GM19397 (cell line): ENCODE data around the gene GFER.
"Not testable (repeated sequence)": the region's sequence is repeated elsewhere in the genome, so short reads cannot be mapped to it uniquely, and the experiment has no call there.

ENCODE experiments used
- ATAC-seq: cut with Tn5 transposase; IDR thresholded peaks from one replicate; pipeline ENCODE4 v1.9.1; 2021; ENCODE audit warnings: mild to moderate bottlenecking, moderate library complexity; ENCODE audit not compliant: unreplicated experiment

GFER gene

DNA sequence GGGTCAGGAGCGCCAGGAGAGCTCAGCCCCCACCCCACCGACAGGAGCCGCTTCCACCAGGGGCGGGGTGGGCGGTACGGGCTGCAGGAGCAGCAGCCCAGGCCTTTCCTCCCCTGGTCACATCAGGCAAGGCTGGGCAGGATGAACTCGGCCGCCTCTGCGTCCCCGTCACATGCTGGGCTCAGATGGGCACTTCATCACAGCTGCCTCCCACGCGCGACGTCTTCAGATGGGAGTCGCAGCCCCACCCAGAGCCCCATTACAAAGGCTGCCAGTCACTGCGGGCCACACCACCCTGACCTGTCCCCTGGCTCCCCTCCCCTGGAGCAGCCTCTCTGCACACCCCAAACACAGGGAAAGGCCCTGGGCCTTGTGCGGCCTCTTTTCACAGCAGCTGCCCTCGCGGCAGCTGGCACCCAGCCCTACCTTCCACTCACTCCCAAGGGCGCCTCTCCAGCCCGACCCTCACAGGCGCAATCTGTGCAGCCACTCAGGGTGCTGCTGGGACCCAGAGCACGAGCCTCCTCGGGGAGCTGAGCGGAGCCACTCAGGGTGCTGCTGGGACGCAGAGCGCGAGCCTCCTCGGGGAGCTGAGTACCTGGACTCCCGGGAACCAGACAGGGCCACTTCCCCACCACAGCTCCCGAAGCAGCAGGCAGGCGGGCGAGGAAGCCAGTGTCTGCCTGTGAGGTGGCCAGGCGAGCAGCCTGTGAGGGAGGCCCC lies 21.0 kb downstream of the GFER start:
- no peak for ATAC-seq

DNA sequence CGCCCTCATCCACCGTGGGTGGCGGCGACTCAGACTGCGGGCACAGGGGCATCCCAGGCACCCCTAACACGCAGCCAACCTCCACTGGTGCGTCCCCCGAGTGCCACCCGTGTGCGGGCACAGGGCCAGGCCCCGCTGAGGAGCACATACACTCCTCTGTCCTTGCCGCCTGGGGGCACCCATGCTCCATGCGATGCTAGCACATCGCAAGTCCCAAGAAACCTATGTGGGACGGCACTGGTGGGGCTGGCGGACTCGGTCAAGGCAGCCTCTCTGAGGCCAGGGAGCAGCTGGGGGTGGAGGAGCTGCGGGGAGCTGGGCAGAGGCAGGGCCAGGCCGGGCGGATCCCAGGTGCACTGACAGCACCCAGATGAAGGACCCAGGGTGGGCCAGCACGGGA lies 21.7 kb downstream of the GFER start:
- ATAC-seq = no peak

DNA sequence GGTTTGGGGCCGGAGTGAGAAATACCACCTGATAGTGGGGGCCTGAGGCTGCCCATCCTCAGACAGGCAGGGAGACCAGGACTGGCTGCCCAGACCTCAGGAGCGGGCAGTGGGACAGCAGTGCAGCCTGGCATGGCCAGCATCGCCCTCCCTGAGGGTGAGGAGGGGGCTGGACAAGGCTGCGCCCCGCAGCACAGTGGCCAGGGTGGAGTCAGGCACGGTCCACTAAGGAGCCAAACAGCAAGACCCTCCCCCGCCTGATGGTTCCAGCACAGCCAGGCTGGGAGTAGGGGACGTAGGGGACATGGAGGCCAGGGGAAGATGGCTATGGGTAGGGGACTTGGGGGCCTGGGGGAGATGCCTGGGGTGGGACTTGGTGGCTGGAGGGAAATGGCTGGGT lies 22.3 kb downstream of the GFER start:
- ATAC-seq = no peak

DNA sequence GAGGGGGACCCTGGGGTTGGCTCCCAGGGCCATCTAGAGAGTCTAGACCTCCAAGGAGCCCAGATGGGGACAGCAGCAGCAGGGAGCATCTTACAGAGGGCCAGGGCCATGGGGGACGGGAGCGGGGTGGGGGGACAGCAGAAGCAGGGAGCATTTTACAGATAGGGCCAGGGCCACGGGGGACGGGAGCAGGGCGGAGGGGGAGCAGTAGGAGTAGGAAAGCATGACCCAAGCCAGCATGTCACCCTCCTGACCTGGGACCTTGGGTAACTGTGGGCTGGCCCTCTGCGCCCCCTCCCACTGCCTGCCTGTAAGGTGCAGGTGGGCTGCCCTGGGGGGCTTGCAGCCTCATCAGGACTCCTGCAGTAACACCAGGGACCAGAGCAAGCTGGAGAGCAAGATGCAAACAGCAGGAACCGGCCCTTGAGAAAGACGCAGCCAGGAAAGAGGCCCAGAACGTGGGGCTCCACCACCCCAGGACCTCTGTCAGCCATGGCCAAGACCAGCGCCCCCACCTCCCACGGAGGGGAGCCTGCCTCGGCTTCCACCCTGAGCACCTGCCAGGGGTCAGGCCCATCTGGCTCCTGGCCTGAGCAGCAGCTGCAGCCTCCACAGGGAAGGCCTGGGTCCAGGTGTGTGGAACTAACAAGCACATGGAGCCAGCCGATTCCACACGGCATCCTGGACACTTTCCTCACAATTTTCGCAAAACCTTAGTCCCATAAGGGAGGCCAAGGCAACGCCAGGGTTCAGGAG lies 23.3 kb downstream of the GFER start:
- ATAC-seq = no peak

DNA sequence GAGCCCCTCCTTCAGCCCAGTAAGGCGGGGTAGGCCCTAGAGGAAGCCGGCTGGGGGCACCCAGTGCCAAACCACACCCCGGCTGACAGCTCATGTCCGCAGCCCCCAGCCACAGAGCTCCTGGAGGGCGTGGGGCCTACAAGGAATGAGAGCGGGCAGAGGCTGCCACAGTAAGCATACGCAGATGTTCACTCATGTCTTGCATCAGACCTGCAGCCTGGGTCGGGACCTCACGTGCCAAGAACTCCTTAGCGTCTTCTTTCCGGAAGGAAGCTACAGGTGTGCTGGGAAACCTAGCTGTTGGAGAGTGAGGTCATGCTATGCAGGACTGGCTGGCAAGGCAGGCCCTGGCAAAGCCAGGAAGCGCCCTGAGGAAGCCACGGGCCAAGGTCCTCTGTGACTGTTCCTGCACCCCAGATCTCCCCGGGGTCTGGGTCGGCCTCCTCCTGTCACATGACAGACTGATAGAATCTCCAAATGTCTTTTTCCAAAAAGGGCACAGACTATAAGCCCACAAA lies 24.1 kb downstream of the GFER start:
- ATAC-seq = no peak

DNA sequence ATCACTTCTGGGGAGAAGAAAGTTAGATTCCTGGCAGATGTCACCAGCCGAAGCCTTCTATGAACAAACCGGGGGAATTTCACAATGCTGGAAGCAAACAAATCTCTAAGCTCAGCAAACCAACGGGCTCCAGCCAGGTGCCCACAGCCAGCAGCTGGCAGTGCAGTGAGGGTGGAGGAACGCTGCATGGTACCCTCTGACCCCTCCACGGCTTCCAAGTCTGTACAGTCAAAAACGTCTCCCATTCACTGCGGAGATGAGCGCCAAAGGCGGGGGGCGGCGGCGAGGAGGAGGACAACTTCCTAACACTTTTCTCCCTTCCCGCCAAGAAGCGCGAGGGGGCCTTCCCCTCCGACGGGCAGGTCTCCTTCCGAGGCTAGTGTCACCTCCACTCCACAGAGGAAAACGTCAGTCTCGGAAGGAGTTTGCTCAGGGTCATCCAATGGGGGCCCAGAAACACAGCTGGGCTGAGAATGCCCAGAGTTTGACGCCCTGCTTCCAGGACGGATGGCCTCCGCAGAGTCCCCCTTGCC lies 24.7 kb downstream of the GFER start:
- no peak for ATAC-seq

DNA sequence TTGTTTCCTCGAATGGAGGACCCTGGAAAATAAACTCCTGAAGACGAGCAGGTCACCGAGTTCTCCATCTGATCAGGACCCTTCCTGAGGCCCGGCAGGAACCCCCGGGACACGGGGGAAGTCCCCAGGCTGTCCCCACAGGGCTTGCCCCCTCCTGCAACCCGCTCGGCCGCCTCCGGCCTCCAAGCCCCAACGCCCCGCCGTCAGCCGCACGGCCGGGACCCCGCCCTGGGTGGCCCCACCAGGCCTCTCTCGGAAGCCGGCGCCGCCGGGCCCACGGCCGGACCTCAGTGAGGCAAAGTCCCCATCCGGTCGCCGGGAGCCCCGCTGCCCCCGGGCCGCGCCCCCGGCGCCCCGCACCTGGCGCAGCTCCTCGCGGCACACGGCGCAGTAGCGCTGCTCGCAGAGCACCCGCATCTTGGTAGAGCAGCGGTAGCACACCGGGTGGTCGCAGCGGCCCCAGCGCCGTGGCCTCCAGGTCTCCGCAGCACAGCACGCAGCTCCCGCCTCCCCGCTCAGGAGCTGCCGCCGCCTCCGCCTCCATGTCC lies 25.2 kb downstream of the GFER start:
- ATAC-seq = no peak

DNA sequence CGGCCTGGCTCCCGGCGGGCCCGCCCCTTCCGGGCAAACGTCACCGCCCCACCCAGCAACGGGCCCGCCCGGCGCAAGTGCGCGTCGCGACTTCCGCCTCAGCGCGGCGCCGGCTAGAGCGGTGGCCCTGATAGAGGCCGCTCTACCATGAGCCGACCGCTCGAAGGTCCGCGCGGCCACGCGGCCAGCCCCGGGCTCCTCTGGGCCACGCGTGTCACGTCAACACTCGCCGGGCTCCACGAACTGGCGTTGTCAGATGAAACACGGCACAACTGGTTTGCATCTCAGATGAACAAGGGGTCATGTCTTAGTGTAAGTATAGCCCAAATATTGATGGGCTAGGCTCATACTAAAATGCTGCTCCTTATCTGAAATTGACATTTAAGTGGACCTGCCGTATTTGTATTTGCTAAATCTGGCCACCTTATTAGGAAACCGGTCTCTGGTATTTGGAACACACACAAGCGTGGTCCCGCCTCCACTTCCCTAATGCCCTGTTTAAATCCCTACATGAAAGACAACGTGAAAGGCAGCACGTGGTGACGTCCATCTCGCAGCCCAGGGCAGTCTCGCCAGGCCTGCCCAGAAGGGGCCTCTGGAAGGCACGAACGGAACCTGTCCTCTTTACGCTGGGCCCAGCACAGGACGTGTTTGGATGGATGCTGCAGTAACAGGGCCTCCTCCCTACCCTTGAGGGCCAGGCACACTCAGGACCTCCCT lies 26.0 kb downstream of the GFER start, which contains the start of gene ZNF598:
ZNF598 (minus strand) TSS at position 31 of the 720 bp plus-strand sequence.
- ATAC-seq = peak; percentile 86

DNA sequence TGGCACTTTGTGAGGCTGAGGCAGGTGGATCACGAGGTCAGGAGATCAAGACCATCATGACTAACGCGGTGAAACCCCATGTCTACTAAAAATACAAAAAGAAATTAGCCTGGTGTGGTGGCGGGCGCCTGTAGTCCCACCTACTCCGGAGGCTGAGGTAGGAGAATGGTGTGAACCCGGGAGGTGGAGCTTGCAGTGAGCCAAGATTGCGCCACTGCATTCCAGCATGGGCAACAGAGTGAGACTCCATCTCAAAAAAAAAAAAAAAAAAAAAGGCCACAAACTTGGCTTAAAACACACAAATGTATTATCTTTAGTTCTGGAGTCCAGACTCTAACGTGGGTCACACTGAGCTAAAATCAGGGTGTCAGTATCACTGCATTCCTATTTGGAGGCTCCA lies 27.7 kb downstream of the GFER start:
- ATAC-seq = not testable (repeated sequence)

DNA sequence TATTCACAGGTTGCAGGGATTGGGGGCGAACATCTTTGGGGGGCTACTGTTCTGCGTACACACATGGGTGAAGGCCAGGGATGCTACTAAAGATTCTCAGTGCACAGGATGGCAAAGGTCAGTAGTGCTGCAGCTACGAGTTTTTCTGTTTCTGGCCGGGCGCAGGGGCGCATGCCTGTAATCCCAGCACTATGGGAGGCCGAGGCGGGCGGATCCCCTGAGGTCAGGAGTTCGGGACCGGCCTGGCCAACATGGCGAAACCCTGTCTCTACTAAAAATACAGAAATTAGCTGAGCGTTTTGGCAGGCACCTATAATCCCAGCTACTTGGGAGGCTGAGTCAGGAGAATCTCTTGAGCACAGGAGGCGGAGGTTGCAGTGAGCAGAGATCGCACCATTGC lies 29.5 kb downstream of the GFER start:
- no peak for ATAC-seq

DNA sequence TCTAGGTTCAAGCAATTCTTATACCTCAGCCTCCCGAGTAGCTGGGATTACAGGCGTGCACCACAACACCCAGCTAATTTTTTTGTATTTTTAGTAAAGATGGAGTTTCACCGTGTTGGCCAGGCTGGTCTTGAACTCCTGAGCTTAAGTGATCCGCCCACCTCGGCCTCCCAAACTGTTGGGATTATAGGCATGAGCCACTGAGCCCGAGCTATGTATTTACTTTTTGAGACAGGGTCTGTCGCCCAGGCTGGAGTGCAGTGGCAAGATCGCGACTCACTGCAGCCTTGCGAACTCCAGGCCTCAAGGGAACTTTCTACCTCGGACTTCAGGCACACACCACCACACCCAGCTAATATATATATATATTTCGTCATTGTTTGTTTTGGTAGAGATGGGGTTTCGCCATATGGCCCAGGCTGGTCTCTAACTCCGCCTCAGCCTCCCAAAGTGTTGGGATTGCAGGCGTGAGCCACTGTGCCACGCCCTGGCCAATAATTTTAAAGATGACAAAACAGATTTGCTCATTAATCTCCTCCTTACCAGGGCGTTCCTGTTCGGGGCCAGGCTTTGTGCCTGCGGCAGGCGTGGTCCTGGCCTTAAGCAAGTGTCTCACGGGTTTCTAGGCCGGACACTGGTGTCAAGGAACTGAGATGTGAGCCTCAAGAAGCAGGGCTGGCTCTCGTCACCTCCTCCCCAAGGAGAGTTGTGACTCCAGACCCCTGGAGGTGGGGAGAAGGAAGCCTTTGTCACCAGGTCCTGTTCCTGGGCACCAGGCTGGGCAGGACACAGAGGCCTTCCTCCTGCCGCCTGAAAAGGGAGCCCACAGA lies 31.3 kb downstream of the GFER start:
- no peak for ATAC-seq

DNA sequence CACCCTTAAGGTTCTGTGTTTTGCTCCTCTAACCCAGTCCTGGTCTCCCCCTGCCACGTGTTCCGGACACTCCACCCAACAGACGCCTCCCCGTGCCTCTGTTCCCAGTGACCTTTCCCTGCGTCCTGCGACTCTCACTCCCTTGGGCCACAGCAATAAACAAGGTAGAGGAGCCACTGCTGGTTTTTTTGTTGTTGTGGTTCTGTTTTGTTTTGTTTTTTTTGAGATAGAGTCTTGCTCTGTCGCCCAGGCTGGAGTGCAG lies 31.9 kb downstream of the GFER start:
- ATAC-seq = no peak

DNA sequence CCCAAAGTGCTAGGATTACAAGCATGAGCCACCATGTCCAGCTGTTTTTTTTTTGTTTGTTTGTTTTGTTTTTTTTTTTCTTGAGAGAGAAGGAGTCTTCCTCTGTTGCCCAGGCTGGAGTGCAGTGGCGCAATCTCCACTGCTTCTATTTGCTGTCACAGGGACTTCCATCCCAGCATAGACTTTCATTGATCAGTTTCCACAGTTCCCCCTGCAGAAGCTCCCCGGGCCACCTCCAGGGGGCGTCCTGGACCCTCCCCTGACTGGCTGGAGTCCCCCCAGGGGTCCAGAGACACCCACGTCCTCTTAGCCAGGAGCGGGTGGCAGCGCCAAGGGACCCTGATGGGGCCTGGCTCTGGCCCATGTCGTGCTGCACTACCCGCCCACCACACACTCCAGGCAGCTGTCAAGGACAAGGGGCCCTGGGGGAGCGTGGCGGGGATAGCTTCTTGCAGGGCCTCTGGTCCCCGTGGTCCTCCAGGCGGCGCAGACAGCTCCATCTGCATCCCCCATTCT lies 32.5 kb downstream of the GFER start:
- no peak for ATAC-seq

DNA sequence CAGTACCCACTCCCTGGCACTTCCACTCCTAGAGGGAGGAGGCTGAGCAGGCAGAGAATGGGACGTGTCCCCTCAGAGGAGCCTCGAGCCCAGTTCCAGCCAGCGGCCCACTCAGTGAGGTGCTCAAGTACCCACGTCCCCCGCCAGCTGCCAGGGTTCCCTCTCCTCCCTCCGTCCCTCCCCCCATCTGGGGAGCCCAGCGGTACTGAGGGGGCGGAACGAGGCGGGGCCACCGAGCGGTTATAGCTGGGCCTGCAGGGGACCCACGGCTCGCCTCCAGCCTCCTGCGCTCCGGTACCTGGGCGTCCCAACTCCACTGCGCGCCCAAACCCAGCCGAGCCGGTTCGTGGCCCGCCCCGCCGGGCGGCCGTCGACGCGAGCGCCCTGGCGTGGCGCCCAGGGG lies 35.5 kb downstream of the GFER start, which contains the start of gene NPW:
NPW (plus strand) TSS at position 268 of the 403 bp plus-strand sequence.
- ATAC-seq = no peak

DNA sequence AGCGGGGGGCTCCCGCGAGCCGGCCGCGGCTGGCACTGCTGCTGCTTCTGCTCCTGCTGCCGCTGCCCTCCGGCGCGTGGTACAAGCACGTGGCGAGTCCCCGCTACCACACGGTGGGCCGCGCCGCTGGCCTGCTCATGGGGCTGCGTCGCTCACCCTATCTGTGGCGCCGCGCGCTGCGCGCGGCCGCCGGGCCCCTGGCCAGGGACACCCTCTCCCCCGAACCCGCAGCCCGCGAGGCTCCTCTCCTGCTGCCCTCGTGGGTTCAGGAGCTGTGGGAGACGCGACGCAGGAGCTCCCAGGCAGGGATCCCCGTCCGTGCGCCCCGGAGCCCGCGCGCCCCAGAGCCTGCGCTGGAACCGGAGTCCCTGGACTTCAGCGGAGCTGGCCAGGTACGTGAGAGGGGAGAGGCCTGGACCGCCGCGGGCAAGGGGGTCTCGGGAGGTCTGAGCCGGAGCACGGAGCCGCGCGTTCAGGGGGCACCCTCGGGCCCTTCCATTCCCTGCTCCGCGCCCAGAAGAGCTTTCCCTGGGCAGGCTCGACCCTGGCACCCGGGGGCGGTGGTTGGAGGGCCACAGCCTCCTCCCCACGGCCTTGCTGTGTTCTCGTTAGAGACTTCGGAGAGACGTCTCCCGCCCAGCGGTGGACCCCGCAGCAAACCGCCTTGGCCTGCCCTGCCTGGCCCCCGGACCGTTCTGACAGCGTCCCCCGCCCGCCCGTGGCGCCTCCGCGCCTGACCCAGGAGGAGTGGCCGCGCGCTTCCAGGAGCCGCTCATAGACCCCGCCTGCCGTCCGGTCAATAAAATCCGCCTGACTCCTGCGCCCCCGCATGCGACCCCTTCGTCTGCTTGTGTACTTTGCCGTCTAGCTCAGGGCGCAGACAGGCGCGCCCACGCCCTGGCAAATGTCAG lies 36.2 kb downstream of the GFER start:
- ATAC-seq = no peak

DNA sequence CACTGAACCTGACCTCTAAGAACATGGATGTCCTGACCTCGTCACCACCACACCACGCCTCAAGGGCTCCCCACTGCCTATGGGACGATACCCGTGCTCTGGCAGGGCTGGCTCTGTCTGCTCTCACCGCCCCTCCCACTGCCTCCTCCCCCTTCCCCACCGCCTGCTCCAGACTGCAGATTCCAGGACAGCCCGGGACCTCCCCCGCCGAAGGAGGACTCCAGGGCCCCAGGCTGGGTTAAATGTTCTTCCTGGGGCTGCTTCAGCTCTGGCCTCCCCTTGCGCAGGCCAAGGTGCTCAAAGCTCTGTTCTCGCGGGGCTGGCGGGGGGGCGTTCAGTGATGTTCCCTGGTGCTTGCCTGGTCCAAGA lies 38.7 kb downstream of the GFER start:
- ATAC-seq = no peak

DNA sequence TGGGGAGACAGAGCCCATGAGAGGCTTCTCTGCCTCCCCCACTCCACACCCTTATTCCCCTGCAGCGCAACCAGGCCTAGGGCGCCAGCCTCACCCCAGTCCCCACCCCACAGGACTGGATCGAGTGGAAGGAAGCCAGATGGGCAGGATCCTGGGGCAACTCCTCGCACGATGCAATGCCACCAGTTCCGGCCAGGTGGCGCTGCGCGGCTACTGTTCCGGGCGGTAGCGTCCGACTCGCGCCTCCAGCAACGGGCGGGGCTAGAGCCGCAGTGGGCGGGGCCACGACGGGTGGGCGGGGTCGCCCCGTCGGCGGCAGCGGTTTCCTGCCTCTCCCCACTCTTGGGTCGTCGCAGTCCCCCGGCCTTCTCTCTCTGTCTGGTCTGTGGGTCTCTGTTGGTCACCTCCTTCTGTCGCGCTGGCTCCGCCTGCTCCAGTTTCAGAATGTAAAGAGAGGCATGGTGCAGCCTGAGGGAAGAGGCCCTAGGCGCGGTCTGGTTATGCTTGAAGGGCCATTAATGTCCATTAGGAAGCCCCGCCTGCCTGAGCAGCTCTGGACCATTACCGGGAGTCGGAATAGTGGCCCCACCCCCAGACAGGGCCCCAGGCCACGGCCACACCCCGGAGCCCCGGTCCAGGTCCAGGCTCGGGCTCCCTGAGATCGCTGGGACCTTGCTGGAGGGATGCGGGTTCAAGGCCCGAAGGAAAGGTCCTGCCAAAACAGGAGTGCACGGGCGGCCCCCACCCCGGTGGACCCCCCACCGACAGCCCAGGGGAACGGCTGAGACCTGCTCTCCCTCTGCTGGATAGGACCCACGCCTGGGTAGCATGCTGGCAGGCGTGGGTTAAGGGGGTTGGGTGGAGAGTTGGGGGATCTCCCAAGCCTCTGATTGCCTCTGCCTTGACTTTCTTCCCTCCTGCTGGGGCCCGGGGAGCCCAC lies 39.4 kb downstream of the GFER start:
- peak; percentile 70 for ATAC-seq

DNA sequence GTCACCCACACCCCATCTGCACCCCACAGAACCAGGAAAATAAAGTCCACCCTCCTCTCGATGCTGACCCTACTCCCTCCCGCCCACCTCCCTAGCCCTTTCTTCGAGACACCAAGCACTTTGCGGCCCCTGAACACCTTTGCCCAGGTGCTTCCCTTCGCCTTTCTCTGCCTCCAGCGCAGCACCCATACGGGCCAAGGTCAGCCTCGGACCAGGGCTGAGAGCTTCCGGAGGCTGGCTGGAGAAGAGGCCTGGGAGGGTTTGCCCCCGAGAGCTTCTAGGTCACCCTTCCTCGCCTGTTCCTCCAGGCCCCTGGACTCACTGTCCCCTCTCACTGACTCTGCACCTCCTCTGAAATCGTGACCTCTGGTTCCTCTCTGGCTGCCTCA lies 40.0 kb downstream of the GFER start:
- ATAC-seq = no peak
